ENCODE data around the gene LYSMD3. TPM values are rescaled to one million over a fixed set of nuclear protein-coding genes. Genes with fewer than 3 reads are reported as not detected.
A peak's percentile ranks its signal among the peaks of the same experiment; 100 is the strongest.

The LYSMD3 gene
- total RNA-seq, 6 donors from 2014 or later, result 4.2 to 37.5 (median 18.9) TPM

DNA sequence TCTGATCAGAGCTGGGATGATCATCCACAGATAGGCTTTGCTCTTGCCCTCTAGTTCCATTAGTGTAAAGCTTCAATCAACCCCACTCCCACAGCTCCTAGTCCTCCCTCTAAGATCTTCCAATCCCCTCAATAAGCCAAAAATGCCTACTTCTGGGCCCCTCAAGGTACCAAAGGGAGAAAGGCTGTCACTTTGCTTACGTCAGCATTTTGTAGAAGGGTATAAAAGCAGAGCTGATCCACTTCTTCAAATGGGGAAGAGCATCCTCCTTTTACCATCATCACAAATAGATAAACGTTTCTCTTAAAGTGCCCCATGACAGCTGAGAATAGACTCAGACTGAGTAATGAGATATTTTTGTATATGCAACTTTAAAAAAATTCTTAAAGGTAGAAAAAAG lies 16.1 kb upstream of the LYSMD3 start:
- Histone ChIP-seq H3K27me3 (no peaks in the 10 kb centered on the region), H3K36me3 (no peaks in the 10 kb centered on the region), H3K27ac (no peak overlapping the region), H3K4me1 (peaks cover 0 to 8% (median 0%) of the 10 kb centered on the region in 4 donors), H3K9me3 (no peaks in the 10 kb centered on the region), H3K4me3 (no peak overlapping the region)
- no peak for DNase-seq
- no peak for ATAC-seq (ENCODE audit: low FRiP score in 2 of 2)
- WGBS, 2 donors, result 77 to 81% methylated on average over 2 of the region's 2 CpGs
- TF ChIP-seq POLR2AphosphoS5 (IDR thresholded peaks at IDR 0.05), result no peak
- no peak for TF ChIP-seq POLR2A (IDR thresholded peaks at IDR 0.05)
- no peak for TF ChIP-seq EP300 (IDR thresholded peaks at IDR 0.05)
- TF ChIP-seq, protein P1, sequence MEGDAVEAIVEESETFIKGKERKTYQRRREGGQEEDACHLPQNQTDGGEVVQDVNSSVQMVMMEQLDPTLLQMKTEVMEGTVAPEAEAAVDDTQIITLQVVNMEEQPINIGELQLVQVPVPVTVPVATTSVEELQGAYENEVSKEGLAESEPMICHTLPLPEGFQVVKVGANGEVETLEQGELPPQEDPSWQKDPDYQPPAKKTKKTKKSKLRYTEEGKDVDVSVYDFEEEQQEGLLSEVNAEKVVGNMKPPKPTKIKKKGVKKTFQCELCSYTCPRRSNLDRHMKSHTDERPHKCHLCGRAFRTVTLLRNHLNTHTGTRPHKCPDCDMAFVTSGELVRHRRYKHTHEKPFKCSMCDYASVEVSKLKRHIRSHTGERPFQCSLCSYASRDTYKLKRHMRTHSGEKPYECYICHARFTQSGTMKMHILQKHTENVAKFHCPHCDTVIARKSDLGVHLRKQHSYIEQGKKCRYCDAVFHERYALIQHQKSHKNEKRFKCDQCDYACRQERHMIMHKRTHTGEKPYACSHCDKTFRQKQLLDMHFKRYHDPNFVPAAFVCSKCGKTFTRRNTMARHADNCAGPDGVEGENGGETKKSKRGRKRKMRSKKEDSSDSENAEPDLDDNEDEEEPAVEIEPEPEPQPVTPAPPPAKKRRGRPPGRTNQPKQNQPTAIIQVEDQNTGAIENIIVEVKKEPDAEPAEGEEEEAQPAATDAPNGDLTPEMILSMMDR (IDR thresholded peaks at IDR 0.05), result no peak

DNA sequence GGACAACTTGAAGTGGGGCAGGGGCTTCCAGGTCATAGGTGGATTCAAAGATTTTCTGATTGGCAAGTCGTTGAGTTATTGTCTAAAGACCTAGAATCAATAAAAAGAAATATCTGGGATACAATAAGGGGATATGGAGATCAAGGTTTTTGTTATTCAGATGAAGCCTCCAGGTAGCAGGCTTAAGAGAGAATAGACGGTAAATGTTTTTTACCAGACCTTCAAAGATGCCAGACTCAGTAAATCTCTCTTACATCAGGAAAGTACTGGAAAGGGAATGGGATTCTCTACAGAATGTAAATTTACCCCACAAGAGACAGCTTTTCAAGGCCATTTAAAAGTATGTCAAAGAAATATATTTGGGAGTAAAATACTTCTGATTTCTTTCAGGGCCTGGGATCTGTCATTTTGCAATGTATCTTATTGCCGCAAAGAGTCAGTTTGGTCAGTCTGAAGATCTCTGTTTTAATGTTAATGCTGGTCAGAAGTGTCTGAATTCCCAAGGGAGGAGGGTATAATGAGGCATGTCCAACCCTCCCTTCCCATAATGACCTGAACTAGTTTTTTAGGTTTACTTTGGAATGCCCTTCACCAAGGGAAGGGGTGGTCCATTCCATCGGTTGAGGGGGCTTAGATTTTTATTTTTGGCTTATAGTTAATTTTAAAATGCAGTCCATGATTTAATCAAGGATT lies 13.6 kb upstream of the LYSMD3 start:
- no peaks in the 10 kb centered on the region for H3K9me3 ChIP-seq
- H3K36me3 ChIP-seq, result no peaks in the 10 kb centered on the region
- no peaks in the 10 kb centered on the region for H3K27me3 ChIP-seq
- DNase-seq, result no peak
- ATAC-seq (ENCODE audit: low FRiP score in 2 of 2), result no peak
- 75 to 88% methylated on average over 4 of the region's 4 CpGs for WGBS, 2 donors
- no peak overlapping the region for H3K4me3 ChIP-seq
- peaks cover 0 to 8% (median 0%) of the 10 kb centered on the region in 4 donors for H3K4me1 ChIP-seq
- H3K27ac ChIP-seq, result no peak overlapping the region
- TF ChIP-seq, protein P1 (IDR thresholded peaks at IDR 0.05), result no peak
- TF ChIP-seq POLR2AphosphoS5 (IDR thresholded peaks at IDR 0.05), result no peak
- TF ChIP-seq POLR2A (IDR thresholded peaks at IDR 0.05), result no peak
- TF ChIP-seq EP300 (IDR thresholded peaks at IDR 0.05), result no peak

DNA sequence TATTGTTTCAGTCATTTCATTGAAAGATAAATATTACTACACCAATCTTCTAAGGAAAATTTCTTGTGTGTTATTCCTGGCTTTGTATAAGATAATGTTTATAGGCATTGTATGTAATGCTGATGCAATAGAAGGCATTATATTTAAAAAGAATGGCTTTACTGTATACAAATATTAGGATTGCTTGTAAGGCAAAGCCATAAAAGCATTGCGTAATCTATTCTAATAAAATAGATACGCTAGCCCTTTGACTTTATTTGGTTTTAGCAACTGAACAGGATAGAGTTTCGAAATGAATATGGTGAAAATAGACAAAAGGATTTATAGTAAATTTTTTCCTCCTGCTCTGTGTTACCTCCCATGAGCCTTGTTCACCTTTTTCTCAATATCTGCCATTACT lies 5.5 kb upstream of the LYSMD3 start:
- 55 to 66% methylated on average over 3 of the region's 3 CpGs for WGBS, 2 donors
- no peak for ATAC-seq (ENCODE audit: low FRiP score in 2 of 2)
- Histone ChIP-seq H3K36me3 (no peaks in the 10 kb centered on the region), H3K4me3 (no peak overlapping the region), H3K27me3 (no peaks in the 10 kb centered on the region), H3K4me1 (peaks cover 0 to 12% (median 7%) of the 10 kb centered on the region in 4 donors), H3K9me3 (no peaks in the 10 kb centered on the region), H3K27ac (no peak overlapping the region)
- no peak for TF ChIP-seq EP300 (IDR thresholded peaks at IDR 0.05)
- TF ChIP-seq POLR2A (IDR thresholded peaks at IDR 0.05), result no peak
- TF ChIP-seq, protein P1 (IDR thresholded peaks at IDR 0.05), result no peak
- TF ChIP-seq POLR2AphosphoS5 (IDR thresholded peaks at IDR 0.05), result no peak
- DNase-seq, result no peak

DNA sequence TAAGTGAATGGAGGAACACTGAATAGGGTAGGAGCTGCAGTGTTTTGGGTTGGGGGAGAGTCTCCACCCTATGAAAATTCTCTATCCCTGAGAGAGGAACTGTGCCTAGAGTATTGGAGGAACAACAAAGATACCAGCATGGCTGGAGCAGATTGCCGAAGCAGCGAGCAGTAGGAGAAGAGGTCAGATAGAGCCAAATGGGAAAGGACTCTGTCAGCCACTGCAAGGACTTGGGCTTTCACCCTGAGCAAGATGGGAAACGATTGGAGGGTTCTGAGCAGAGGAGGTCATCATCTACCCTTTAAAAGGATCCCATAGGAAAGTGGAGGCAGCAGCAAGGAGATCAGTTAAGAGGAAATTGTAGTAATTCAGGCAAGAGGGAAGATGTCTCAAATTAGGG lies 4.4 kb upstream of the LYSMD3 start:
- TF ChIP-seq POLR2AphosphoS5 (IDR thresholded peaks at IDR 0.05), result no peak
- 76 to 85% methylated on average over 3 of the region's 3 CpGs for WGBS, 2 donors
- H3K4me1 ChIP-seq, result peaks cover 0 to 12% (median 7%) of the 10 kb centered on the region in 4 donors
- H3K36me3 ChIP-seq, result no peaks in the 10 kb centered on the region
- H3K27ac ChIP-seq, result no peak overlapping the region
- no peaks in the 10 kb centered on the region for H3K27me3 ChIP-seq
- DNase-seq, result no peak
- ATAC-seq (ENCODE audit: low FRiP score in 2 of 2), result no peak
- H3K4me3 ChIP-seq, result no peak overlapping the region
- H3K9me3 ChIP-seq, result no peaks in the 10 kb centered on the region

DNA sequence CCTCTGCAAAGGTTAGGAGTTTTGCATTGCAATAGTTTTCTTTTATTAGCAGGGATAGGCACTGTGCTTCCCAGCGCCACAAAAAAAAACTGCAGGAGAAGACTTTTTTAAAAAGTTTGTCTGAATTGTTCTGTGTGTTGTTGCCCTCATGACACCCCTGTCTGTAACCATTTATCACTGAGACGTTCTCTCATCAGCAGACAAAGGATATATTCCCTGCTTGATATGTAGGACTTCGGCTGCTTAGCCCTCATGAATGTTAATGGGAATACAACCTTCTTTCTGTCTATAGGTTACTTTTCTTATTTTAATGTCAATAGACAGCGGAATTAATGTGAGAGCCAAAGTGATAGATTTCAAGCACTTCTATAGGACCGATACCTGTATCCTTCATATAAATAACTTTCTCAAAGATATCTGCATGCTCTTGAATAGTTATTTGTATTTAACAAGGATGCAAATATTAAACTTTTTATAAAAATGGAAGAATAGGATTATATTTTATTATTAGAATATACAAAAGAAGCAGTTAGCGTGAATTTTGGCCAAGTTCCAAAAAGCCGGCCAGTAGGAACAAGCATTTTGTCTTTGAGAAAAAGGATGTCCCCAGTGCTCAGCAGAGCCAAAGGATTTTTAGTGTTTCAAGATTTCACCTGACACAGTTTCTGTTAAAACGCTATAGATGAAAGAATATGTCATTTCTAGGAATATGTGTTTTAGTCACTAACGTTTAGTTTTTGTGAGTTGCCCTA lies 1.5 kb upstream of the LYSMD3 start:
- no peak for ATAC-seq (ENCODE audit: low FRiP score in 2 of 2)
- Histone ChIP-seq H3K9me3 (no peaks in the 10 kb centered on the region), H3K4me3 (peak overlapping the region in 2 of 4 donors; percentile 84 to 90), H3K27ac (peak overlapping the region in 1 of 4 donors; percentile 95), H3K36me3 (no peaks in the 10 kb centered on the region), H3K27me3 (no peaks in the 10 kb centered on the region), H3K4me1 (peaks cover 15 to 31% (median 22%) of the 10 kb centered on the region in 4 donors)
- TF ChIP-seq POLR2A (IDR thresholded peaks at IDR 0.05) (no peak), EP300 (IDR thresholded peaks at IDR 0.05) (no peak), POLR2AphosphoS5 (IDR thresholded peaks at IDR 0.05) (no peak)
- TF ChIP-seq, protein P1 (IDR thresholded peaks at IDR 0.05), result no peak
- 45 to 59% methylated on average over 9 of the region's 9 CpGs for WGBS, 2 donors
- no peak for DNase-seq
